Stimulated activated CD8-positive, alpha-beta memory T cell treated with anti-CD3 and anti-CD28 coated beads, Interleukin-7, amount 100 ng/mL, for 4 hours (primary cell): ENCODE measurements around the gene GLIPR2.

Experiments used
- DNase-seq, 2 donors: peaks; one replicate each; pipeline ENCODE4 v3.0.0-alpha.2; 2020; ENCODE audit warnings: low read depth in 2 of 2

The GLIPR2 gene

GRCh38 chr9:36194326-36195000 lies 57.9 kb downstream of the GLIPR2 start:
- DNase-seq, result no peak

- no peak for DNase-seq
These were observed 68.5 kb downstream of the GLIPR2 start for GRCh38 chr9:36204906-36205547.

- DNase-seq, result no peak
These were observed 70.5 kb downstream of the GLIPR2 start for GRCh38 chr9:36207016-36207415.

GRCh38 chr9:36207546-36208012 lies 71.0 kb downstream of the GLIPR2 start:
- DNase-seq, result no peak

- DNase-seq, result no peak
These were observed 72.2 kb downstream of the GLIPR2 start for GRCh38 chr9:36208521-36209253.

- DNase-seq, result no peak
These were observed 74.2 kb downstream of the GLIPR2 start for GRCh38 chr9:36210722-36211121.

GRCh38 chr9:36211510-36211909 lies 75.0 kb downstream of the GLIPR2 start:
- DNase-seq, result no peak

- no peak for DNase-seq
These were observed 76.9 kb downstream of the GLIPR2 start for GRCh38 chr9:36213387-36213786.
